NB4 (cell line): ENCODE measurements around the gene GCSAML.

Experiments
- MYC ChIP-seq: IDR thresholded peaks from 2 replicates; pipeline ENCODE4 v1.6.1; 2011; ENCODE audit warnings: low read depth, low read length
- POLR2A ChIP-seq: IDR thresholded peaks from 2 replicates; pipeline ENCODE4 v1.6.1; 2011; ENCODE audit warnings: mild to moderate bottlenecking; ENCODE audit not compliant: insufficient read length; ENCODE audit errors: extremely low read depth
- TF ChIP-seq, protein P1 (sequence below): IDR thresholded peaks from one replicate; pipeline ENCODE4 v1.5.1; 2012; ENCODE audit warnings: low read depth, low read length
- TF ChIP-seq, protein P2 (sequence below): IDR thresholded peaks from 2 replicates; pipeline ENCODE4 v1.6.1; 2011; ENCODE audit warnings: low read depth, low read length

DNA sequence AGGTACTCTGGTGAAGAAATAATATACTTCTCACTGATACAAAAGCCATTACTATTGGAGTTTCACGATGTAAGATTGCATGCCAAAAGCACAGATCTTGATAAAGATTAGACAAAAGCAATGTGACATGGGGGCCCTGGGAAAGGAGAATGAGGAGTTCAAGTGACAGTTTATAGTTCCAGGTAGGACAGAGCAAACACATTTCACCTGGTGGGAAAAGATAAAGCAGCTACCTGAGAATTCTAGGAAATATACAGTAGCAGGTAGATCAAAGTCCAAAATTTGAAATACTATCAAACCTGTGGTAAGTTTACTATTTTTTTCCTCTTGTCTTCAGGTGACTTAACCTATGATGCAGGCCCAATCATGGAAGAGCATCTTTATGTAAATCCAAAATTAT lies 64.5 kb downstream of the GCSAML start:
- TF ChIP-seq MYC (no peak), POLR2A (no peak)
- TF ChIP-seq, protein P1, sequence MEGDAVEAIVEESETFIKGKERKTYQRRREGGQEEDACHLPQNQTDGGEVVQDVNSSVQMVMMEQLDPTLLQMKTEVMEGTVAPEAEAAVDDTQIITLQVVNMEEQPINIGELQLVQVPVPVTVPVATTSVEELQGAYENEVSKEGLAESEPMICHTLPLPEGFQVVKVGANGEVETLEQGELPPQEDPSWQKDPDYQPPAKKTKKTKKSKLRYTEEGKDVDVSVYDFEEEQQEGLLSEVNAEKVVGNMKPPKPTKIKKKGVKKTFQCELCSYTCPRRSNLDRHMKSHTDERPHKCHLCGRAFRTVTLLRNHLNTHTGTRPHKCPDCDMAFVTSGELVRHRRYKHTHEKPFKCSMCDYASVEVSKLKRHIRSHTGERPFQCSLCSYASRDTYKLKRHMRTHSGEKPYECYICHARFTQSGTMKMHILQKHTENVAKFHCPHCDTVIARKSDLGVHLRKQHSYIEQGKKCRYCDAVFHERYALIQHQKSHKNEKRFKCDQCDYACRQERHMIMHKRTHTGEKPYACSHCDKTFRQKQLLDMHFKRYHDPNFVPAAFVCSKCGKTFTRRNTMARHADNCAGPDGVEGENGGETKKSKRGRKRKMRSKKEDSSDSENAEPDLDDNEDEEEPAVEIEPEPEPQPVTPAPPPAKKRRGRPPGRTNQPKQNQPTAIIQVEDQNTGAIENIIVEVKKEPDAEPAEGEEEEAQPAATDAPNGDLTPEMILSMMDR: no peak
- TF ChIP-seq, protein P2, sequence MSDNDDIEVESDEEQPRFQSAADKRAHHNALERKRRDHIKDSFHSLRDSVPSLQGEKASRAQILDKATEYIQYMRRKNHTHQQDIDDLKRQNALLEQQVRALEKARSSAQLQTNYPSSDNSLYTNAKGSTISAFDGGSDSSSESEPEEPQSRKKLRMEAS: no peak
